Activated CD8-positive, alpha-beta memory T cell treated with anti-CD3 and anti-CD28 coated beads, Interleukin-2, amount 50 U/mL, for 24 hours (primary cell): ENCODE measurements around the gene SLC36A1.

Source experiments
- DNase-seq: peaks from one replicate; pipeline ENCODE4 v3.0.0-alpha.2; 2020; ENCODE audit errors: extremely low read depth

The SLC36A1 gene

DNA sequence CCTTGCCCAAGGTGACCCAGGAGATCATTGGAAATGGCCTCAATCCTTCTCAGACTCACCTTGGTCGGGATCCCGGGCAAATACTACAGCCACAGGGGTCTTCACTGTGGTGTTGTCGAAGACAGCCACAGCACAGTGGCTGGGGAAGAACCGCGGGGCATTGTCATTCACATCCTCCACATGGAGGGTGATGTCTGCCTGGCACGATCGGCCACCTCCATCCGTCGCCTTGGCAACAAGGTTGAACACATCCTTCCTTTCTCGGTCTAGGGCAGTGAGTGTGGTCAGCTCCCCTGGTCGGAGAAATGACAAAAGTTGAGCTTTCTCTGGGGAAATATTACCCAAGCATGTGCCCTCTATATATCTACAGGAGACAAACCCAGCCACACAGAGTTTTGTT lies 86.9 kb downstream of the SLC36A1 start:
- DNase-seq: no peak

DNA sequence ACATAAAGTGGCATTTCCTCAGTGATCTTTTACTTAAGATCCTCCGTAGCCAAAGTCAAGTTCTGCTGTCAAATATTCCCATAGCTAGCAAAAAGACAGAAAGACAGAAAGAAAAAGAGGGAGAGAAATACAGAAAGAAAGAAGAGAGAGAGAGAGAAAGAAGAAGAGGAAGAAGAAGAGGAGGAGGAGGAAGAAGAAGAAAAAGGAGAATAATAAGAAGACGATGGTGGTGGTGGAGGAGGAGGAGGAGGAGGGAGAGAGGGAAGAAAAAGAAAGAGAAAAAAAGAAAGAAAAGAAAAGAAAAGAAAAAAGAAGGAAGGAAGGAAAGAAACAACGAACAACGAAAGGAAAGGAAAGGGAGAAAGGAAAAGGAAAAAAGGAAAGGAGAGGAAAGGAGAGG lies 89.6 kb downstream of the SLC36A1 start:
- no peak for DNase-seq

DNA sequence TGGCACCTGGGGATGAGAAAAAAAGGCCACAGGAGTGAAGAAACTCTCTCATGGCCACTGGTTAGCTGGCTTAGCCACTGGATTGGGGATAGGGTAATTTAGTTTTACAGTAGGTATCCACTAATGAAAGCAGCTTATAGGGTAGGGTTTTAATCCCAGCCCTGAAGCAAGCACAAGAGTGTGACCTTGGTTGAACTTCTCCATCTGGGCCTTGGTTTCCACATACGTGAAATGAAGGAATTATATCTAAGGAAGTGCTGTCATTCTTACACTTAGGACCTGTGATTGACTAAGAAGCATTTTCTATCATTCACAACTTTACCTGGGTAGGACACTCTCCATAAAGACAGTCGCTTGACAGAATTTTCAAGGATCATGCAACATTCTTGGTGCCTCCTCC lies 94.2 kb downstream of the SLC36A1 start:
- DNase-seq: no peak
